ENCODE results near the gene AK1.

The AK1 gene

DNA sequence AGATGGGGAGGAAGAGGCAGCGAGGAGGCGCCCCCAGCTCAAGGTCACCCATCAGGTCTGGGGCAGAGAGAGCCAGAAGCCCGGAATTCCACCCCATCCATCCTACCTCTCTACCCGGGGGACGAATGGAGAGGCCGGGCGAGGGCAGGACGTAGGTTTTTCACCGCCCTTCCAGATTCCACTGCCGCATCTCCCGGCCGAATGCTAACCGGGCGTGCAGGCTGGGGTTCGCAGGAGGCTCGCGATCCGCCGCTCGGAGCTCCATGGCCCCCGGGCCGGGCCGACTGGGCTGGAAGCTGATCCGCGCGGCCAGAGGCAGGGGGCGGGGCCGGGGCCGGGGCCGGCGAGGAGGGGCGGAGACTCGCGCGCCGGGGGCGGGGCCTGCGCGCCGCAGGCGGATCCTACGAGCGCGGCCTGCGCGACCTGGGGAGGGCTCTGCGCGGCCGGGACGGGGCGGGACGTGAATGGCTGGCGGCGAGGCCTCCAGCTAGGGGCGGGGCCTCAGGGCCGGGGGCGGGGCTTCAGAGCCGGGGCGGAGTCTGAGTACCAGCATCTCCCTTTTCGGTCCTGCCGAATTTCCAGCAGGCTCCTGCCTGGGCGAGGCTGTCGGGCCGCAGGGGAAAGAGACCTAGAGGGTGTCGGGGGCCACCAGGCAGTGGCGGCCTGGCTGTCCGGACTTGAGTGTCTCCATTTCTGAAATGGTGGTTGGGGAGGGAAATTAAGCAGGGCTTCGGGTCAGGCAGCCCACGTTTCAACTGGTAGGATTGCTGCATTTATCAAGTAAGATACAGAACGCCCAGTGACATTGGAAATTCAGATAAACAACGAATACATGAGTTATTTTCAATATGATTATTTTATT lies 39.5 kb upstream of the AK1 start, which contains the start of gene ST6GALNAC4:
Gene ST6GALNAC4 (minus strand): TSS at position 322 of the 862 bp plus-strand sequence. CDS start 622 bp downstream, outside the sequence.
- DNase-seq (peak; percentile 87 to 90 (median 89)), ATAC-seq (replicated peaks) (peak; percentile 92)
- Mint-ChIP-seq H3K4me3 (peak within 1 kb of the TSS; percentile 81 to 85), H3K27me3 (no peaks in the 10 kb centered on the region), H3K27ac (peak within 1 kb of the TSS; percentile 68 to 87), H3K36me3 (ENCODE audit: insufficient read depth) (peaks cover 29% of the 10 kb centered on the region), H3K9me3 (no peaks in the 10 kb centered on the region), H3K4me1 (ENCODE audit: low read depth in 2 of 2) (peaks cover 19 to 43% of the 10 kb centered on the region in 2 donors)

DNA sequence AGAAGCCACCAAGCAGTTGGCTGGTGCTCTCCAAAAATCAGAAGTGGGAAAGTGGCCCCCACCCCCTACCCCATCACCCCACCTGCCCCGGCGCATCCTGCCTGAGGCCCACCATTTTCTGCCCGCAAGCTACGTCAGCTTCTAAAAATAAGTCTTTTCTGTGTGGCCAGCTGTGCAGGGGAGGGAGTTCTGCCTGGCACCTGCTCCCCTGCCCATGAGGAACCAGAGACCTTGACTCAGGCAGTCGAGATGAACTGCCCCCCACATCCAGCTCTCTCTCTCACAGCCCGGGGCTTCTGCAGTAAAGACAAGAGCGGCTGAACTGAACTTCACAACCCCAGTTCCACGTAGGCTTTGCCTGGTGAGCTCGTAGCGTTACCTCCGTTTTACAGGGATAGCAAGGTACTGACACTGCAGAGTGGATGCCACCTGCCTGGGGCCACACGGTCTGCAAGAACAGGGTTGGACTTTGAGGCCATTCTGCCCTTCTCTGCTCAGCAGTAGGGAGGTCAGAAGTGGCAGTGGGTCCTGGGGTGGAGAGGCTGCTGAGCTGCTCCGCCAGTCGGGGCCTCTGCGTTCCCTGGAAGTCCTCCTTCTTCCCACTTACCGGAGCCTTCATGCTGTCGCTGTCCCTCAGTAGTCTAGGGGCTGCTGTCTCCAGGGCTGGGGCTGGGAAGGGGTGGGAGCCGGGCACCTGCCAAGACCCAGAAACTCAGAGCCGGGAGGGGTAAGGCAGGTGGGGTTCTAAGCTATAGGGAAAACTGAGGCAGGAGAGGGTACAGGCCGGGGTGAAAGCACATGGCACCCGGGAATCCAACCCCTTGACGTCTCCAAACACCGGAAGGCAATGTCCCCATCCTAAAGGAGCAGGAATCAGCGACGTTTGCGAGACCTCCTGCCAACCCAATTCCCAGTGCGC lies 38.6 kb upstream of the AK1 start:
- H3K36me3 Mint-ChIP-seq (ENCODE audit: insufficient read depth), result peaks cover 33% of the 10 kb centered on the region
- peaks cover 24 to 40% of the 10 kb centered on the region in 2 donors for H3K4me1 Mint-ChIP-seq (ENCODE audit: low read depth in 2 of 2)
- H3K9me3 Mint-ChIP-seq, result no peaks in the 10 kb centered on the region
- H3K27ac Mint-ChIP-seq, result peak overlapping the region; percentile 68 to 85
- DNase-seq (peak in 2 of 3 experiments; percentile 32 to 49), ATAC-seq (replicated peaks) (peak; percentile 40)
- H3K4me3 Mint-ChIP-seq, result peak overlapping the region; percentile 81 to 85
- no peaks in the 10 kb centered on the region for H3K27me3 Mint-ChIP-seq

DNA sequence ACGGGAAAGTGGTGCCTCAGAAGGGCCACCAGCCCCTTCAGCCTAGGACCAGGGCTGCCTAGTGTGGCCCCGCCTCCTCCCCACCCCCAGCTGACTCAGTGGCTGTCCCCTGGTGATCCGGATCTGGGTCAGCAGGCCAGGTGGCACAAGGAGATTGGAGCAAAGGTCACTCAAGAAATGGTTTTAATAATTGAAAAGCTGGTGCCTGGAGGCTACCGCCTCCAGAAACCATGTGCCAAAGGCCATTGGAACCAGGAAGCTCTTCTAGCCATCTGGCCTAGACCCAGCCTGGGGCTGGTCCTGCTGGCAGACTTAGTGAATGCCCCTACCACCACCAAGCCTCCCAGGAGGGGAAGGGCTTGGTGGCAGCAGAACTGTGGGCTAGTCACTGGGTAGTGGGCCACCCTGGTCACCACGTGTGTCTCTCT lies 37.9 kb upstream of the AK1 start:
- ATAC-seq (replicated peaks) (no peak), DNase-seq (no peak)
- peaks cover 37% of the 10 kb centered on the region for H3K36me3 Mint-ChIP-seq (ENCODE audit: insufficient read depth)
- H3K4me1 Mint-ChIP-seq (ENCODE audit: low read depth in 2 of 2), result peaks cover 30 to 42% of the 10 kb centered on the region in 2 donors
- peak overlapping the region; percentile 68 to 85 for H3K27ac Mint-ChIP-seq
- H3K27me3 Mint-ChIP-seq, result no peaks in the 10 kb centered on the region
- no peaks in the 10 kb centered on the region for H3K9me3 Mint-ChIP-seq
- H3K4me3 Mint-ChIP-seq, result peak overlapping the region; percentile 81 to 85

DNA sequence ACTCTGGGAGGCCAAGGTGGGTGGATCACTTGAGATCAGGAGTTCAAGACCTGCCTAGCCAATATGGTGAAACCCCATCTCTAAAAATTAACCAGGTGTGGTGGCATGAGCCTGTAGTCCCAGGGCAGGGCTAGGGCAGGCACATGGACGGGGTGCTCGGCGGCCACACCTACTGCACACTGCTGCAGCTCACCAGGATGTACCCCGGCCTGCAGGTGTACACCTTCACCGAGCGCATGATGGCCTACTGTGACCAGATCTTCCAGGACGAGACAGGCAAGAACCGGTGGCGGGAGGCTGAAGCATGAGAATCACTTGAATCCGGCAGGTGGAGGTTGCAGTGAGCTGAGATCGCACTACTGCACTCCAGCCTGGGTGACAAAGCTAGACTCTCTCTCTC lies 36.2 kb upstream of the AK1 start:
- peaks cover 34% of the 10 kb centered on the region for H3K36me3 Mint-ChIP-seq (ENCODE audit: insufficient read depth)
- no peak overlapping the region for H3K27ac Mint-ChIP-seq
- no peaks in the 10 kb centered on the region for H3K9me3 Mint-ChIP-seq
- H3K4me3 Mint-ChIP-seq, result no peak overlapping the region
- DNase-seq, result no peak
- ATAC-seq (replicated peaks), result no peak
- peaks cover 30 to 34% of the 10 kb centered on the region in 2 donors for H3K4me1 Mint-ChIP-seq (ENCODE audit: low read depth in 2 of 2)
- H3K27me3 Mint-ChIP-seq, result no peaks in the 10 kb centered on the region

DNA sequence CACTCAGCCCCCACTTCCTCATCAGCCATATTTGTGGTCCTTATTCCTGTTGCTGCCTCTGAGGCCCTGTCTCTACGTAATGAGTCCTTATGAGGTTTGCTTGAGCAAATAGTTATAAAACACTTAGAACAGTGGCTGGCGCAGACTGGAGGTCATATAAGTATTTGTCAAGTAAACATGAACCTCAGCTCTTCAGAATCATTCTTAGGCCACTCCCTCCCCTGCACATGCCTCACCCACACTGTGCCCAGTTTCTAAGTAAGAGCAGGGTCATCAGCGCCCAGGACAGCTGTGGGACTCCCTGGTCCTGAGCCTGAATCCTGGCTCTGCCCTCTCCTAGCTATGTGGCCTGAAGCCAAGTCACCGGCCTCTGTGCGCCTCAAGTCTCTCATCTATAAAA lies 35.4 kb upstream of the AK1 start:
- Mint-ChIP-seq H3K9me3 (no peaks in the 10 kb centered on the region), H3K27ac (peak overlapping the region in 1 of 2 donors; percentile 83), H3K4me3 (no peak overlapping the region), H3K36me3 (ENCODE audit: insufficient read depth) (peaks cover 31% of the 10 kb centered on the region), H3K4me1 (ENCODE audit: low read depth in 2 of 2) (peaks cover 29% of the 10 kb centered on the region in 2 donors), H3K27me3 (no peaks in the 10 kb centered on the region)
- DNase-seq (no peak), ATAC-seq (replicated peaks) (no peak)

DNA sequence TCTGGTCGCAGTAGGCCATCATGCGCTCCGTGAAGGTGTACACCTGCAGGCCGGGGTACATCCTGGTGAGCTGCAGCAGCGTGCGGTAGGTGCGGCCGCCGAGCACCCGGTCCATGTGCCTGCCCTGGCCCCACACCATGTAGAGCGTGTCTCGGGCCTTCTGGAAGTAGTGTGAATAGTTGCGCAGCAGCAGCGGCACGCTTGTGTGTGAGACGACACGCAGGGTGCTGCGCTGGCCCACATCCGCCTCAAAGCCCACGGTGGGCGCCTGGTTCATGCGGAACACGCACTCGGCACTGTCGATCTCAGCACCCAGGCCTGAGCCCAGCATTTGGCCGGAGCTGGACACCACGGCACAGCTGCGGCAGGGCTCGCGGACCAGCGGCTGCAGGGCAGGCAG lies 34.8 kb upstream of the AK1 start:
- Mint-ChIP-seq H3K27me3 (no peaks in the 10 kb centered on the region), H3K27ac (peak overlapping the region in 1 of 2 donors; percentile 83), H3K4me3 (no peak overlapping the region), H3K9me3 (no peaks in the 10 kb centered on the region), H3K36me3 (ENCODE audit: insufficient read depth) (peaks cover 31% of the 10 kb centered on the region), H3K4me1 (ENCODE audit: low read depth in 2 of 2) (peaks cover 24 to 26% of the 10 kb centered on the region in 2 donors)
- DNase-seq (no peak), ATAC-seq (replicated peaks) (no peak)

DNA sequence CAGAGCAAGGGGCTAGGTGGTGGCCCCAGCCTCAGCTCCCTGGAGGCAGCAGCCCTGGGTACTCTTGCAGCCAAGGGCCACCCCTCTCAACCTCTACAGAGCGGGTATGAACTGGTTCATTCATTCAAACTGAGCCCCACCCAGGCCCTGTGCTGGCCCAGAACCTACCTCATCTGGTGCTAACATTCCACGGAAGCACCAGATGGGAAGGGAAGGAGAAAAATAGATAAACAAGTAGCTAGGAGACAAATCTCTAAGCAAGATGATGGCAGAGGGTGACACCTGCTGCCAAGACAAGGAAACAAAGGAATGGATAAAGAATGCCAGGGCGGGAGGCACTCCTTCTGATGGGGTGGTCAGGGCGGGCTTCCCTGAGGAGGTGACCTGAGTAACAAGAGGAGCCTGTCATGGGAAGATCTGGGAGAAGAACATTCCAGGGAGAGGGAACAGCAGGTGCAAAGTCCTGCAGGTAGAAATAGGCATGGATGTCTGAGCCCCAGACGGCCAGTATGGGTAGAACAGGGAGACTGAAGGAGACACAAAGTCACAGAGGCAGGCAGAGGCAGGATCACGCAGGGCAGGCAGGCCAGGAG lies 33.2 kb upstream of the AK1 start:
- Mint-ChIP-seq H3K27me3 (no peaks in the 10 kb centered on the region), H3K36me3 (ENCODE audit: insufficient read depth) (peaks cover 43% of the 10 kb centered on the region), H3K9me3 (no peaks in the 10 kb centered on the region), H3K27ac (peak overlapping the region; percentile 10 to 83), H3K4me3 (no peak overlapping the region), H3K4me1 (ENCODE audit: low read depth in 2 of 2) (peaks cover 28 to 32% of the 10 kb centered on the region in 2 donors)
- DNase-seq, result no peak
- ATAC-seq (replicated peaks), result no peak

DNA sequence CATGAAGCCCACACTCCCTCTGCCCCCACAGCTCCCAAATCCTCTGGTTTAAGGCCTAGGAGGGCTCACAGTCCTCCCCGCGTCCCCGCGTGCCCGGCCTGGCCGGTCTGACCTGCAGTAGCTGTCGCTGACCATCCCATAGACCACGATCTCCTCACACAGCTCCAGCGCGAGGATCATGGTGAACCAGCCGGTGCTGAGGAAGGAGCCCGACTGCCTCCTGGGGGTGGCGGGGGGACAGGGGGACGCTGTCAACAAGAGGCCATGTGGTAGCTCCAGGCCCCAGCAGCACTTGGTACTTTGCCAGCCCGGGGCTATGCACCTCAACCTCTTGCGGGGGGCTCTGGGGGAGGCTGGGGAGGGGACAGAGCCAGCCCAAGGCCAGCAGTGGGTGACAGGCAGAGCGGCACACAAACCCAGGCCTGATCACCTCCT lies 32.4 kb upstream of the AK1 start:
- no peak for ATAC-seq (replicated peaks)
- Mint-ChIP-seq H3K4me3 (no peak overlapping the region), H3K27ac (peak overlapping the region in 1 of 2 donors; percentile 68), H3K4me1 (ENCODE audit: low read depth in 2 of 2) (peaks cover 29 to 35% of the 10 kb centered on the region in 2 donors), H3K27me3 (no peaks in the 10 kb centered on the region), H3K9me3 (no peaks in the 10 kb centered on the region), H3K36me3 (ENCODE audit: insufficient read depth) (peaks cover 50% of the 10 kb centered on the region)
- no peak for DNase-seq

DNA sequence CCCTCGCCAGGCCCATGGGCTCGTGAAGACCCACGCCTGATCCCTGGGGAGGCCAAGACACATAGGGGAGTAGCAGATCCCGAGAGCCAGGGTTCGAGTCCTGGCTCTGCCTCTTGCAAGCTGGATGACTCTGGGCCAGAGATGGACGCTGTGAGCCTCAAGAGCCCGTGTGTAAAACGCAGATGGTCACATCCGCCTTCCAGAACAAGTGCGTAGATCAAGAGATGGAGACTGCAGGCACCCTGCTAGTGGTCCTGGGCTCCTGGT lies 31.1 kb upstream of the AK1 start:
- no peak for ATAC-seq (replicated peaks)
- Mint-ChIP-seq H3K9me3 (no peaks in the 10 kb centered on the region), H3K36me3 (ENCODE audit: insufficient read depth) (peaks cover 56% of the 10 kb centered on the region), H3K27ac (peak overlapping the region in 1 of 2 donors; percentile 99), H3K4me1 (ENCODE audit: low read depth in 2 of 2) (peaks cover 35 to 40% of the 10 kb centered on the region in 2 donors), H3K4me3 (no peak overlapping the region), H3K27me3 (no peaks in the 10 kb centered on the region)
- DNase-seq, result no peak

DNA sequence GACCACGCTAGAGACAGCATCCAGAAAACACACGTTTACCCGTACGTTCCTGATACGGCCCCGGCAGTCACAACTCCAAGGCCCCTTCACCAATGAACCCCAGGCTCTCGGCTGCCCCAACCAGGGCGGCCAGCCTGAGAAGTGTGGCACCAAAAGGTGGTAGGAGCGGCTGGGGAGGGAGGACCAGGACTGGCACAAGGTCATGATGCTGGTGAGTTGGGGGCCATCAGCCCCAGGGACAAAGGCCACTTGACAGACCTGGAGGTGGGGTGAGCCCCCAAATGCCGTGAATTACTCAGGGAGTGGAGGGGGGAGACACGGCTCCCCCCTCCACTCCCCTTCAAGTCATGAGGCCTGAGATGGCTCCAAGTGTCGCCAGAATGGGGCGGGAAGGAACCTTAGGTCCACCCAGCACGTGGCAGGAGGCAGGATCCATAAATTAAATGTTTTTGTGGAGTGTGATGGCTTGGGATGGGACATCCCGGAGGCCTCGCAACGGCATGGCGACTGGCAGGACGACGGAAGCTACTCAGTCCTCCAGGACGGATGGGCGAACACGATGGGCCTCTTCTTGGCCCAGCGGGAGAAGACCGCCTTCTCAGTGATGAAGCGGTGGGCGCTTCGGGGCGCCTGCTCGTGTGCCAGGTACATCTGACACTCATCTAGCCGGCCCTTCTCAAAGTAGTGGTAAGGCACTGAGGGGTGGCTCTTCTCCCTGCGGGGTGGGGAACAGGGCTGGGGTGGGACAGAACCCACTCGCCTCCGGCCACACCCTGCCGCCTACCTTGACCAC lies 30.6 kb upstream of the AK1 start:
- peak overlapping the region in 1 of 2 donors; percentile 36 for H3K4me3 Mint-ChIP-seq
- peak overlapping the region; percentile 99 to 100 for H3K27ac Mint-ChIP-seq
- peaks cover 59% of the 10 kb centered on the region for H3K36me3 Mint-ChIP-seq (ENCODE audit: insufficient read depth)
- no peaks in the 10 kb centered on the region for H3K9me3 Mint-ChIP-seq
- no peaks in the 10 kb centered on the region for H3K27me3 Mint-ChIP-seq
- ATAC-seq (replicated peaks) (no peak), DNase-seq (no peak)
- H3K4me1 Mint-ChIP-seq (ENCODE audit: low read depth in 2 of 2), result peaks cover 40 to 45% of the 10 kb centered on the region in 2 donors

DNA sequence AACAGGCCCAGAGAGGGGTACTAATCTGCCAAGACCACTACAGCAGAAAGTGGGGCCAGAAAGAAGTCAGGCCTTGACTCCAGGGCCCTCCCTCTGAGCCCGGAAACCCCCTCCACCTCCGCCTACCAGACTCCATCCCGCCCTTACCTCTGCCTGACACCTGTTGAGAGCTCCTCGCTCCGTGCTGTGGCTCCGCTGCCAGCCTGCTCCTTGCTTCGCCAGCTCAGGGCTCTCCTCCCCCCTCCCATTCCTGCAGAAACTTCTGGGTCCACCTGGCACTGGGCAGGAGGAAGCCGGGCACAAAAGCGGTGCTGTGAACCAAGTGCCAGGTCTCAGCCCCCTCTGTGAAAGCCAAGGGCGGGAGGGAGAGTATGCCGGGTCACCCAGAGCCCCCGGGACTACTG lies 28.3 kb upstream of the AK1 start:
- Mint-ChIP-seq H3K27me3 (no peaks in the 10 kb centered on the region), H3K27ac (peak overlapping the region; percentile 99 to 100), H3K4me1 (ENCODE audit: low read depth in 2 of 2) (peaks cover 39 to 44% of the 10 kb centered on the region in 2 donors), H3K36me3 (ENCODE audit: insufficient read depth) (peaks cover 49% of the 10 kb centered on the region), H3K9me3 (no peaks in the 10 kb centered on the region), H3K4me3 (peak overlapping the region; percentile 93 to 95)
- ATAC-seq (replicated peaks), result peak; percentile 72
- DNase-seq, result peak; percentile 69 to 76 (median 75)

DNA sequence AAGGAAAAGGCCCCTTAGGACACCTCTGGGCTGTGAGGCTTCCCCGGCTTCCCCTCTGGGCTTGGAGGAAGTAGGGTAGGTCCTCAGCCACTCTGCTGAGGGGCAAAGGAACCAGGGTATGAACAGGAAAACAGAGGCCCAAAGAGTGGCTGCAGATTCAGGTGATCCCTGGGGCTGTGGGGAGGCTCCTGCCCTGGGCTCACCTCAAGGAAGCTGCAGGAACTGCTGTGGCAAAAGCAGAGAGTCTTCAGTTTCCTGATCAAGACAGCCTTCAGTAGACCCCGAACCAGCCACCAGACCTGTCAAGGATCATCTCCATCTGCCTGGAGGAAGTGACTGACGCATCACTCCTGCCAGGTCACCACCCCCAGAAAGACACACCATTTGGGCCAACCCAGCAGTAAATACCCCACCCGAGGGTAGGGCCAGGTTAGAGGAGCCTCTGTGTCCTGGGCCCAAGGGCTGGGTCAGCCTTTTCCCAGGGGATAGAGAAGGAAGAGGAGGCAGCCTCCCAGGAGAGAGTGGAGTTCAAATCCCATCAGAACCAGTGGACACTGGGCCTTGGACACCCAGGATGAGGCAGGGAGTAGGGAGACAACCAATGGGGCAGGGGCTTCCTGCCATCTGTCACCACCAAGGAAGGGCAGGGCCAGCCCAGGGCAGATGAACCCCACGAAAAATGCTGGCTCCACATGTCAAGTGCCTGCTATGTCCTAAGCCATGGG lies 27.7 kb upstream of the AK1 start:
- no peaks in the 10 kb centered on the region for H3K27me3 Mint-ChIP-seq
- H3K4me3 Mint-ChIP-seq, result peak overlapping the region; percentile 93 to 95
- peak overlapping the region; percentile 99 to 100 for H3K27ac Mint-ChIP-seq
- H3K36me3 Mint-ChIP-seq (ENCODE audit: insufficient read depth), result peaks cover 48% of the 10 kb centered on the region
- H3K4me1 Mint-ChIP-seq (ENCODE audit: low read depth in 2 of 2), result peaks cover 36 to 39% of the 10 kb centered on the region in 2 donors
- ATAC-seq (replicated peaks), result peak; percentile 62
- H3K9me3 Mint-ChIP-seq, result no peaks in the 10 kb centered on the region
- DNase-seq, result peak; percentile 59 to 71 (median 68)
